COLO668 (cell line): ENCODE results near the gene FBH1.
"Not testable (repeated sequence)": the region's sequence is repeated elsewhere in the genome, so short reads cannot be mapped to it uniquely, and the experiment has no call there.

Experiments used
- DNase-seq: peaks from one replicate; lab custom pipeline; 2025; ENCODE audit not compliant: unreplicated experiment; lab: John Stamatoyannopoulos, UW

FBH1 gene

GRCh38 chr10:5956146-5956936 is 66.3 kb downstream of the FBH1 start:
- no peak for DNase-seq

DNA sequence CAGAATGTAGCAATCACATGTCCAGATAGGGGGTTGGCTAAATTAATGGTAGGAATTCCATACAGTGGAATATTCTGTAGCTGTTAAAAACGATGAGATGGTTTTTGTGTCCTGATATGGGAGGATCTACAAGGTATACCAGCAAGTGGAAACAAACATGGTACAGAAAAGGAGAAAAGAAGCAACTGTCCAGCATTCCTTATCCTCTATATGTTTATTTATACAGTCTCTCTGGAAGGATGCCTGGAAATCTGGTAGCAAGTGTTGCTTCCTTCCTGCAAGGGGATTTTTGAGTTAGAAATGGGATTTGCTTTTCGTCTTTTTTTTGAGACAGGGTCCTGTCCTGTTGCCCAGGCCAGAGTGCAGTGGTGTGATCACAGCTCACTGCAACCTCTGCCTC is 68.0 kb downstream of the FBH1 start:
- no peak for DNase-seq

DNA sequence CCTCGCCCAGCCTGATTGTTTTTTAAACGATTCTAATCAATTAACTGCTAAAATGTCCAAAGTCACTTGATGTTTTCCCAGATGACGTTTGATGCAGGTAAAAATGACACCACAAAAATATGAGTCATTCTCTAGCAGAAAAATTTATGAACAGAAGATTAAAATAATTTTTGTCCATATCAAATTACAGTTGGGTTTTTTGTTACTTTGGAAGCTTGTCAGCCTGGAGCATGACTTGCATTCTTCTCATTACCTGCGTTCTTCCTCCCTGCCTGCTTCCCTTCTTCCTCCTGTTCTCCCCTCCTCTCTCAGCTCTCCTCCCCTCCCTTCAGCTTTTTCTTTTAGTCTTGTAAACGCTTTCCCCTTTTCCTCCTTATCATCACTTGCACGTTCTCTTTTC is 68.6 kb downstream of the FBH1 start:
- no peak for DNase-seq

DNA sequence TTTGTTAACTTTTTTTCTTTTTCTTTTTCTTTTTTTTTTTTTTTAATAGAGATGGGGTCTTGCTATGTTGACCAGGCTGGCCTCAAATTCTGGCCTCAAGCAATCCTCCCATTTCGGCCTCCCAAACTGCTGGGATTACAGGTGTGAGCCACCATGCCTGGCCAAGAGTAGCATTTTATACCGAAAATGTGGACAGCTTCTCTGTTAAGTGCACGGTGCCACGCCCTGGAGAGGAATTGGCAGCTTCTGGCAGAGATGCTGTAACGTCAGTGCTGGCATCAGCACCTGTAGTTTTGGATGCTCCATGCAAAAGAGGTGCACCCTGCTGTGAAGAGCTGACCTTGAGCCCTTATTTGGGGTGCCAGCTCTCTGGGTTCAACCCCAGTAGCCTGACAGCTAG is 69.1 kb downstream of the FBH1 start:
- DNase-seq, result no peak

DNA sequence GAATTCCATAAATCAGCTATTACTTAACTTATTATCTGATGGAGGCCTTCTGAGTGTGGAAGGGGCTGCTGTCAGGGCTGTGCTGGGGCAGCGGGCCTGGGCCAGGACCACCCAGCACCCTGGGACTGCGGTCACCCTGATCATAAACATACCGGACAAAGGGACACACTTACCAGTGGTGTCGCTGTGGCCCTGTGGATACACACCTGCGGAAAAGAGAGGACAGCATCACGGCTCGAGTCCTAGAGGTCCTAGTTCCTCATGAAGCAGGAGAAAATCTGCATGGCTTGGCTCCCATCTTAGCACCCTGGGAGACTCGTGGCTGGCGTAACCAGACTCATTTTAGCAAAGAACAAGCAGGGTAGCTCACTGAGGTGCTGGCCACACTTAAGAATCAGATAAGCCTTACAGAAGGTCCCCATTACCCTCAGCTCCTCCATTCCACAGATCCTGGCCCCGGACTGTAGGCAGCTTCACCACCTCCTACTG is 69.6 kb downstream of the FBH1 start:
- no peak for DNase-seq

- DNase-seq, result no peak
Measured at GRCh38 chr10:5960070-5960972, 70.3 kb downstream of the FBH1 start.

- not testable (repeated sequence) for DNase-seq
Measured at GRCh38 chr10:5960973-5961275, 70.9 kb downstream of the FBH1 start.

DNA sequence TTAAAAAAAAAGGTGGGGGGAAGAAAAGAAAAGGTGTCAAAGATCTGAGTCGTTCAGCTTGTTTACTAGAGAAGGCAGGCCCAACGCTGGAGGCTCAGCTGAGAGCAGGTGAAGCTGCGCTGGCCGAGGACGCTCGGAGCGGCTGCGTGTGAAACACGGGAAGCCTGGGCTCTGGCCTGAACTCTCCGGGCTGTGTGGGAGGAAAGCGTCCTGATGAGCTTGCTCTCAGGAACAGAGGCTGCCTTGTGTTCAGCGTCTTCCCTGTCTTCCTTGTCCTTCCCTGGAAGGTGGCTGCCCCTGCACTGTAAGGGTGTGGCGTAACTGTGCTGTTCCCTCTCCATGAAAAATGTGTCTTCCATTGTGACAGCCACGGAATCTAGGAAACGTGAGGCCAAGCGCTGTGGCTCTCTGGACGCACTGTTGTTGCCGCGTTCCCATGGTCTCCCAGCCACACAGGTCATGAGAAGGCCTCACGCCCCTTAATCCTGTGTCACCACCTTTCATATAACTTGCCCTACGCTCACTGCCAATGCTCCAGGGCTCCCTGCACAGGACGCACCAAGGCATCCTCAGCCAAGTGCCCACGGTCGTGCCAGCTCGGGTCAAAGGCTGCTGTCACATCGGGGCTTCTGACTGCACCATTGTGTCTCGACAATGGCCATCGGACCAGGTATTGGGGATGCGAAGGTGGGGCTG is 71.5 kb downstream of the FBH1 start:
- DNase-seq, result no peak

- not testable (repeated sequence) for DNase-seq
Measured at GRCh38 chr10:5962358-5962940, 72.4 kb downstream of the FBH1 start.

GRCh38 chr10:5963071-5963470 is 73.0 kb downstream of the FBH1 start:
- no peak for DNase-seq

GRCh38 chr10:5963591-5963990 is 73.5 kb downstream of the FBH1 start:
- DNase-seq, result no peak

- no peak for DNase-seq
Measured at GRCh38 chr10:5964736-5965135, 74.7 kb downstream of the FBH1 start.

DNA sequence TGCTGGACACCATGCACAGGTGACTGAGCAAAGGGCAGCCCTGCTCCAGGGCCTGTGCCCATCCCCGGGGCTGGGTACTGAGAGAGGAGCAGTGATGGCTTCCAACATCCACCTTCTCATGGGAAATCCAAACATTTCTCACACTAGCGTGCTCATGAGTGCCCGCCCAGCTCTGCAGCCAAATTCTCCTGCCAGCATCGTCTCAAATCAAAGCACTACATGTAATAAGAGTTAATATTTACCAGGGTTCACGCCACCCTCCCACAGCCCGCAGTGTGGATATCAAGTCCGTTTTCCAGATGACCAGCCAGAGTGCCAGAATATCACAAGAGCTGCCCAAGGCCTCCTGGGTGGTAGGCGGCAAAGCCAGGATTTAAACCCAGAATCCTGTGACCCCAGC is 75.2 kb downstream of the FBH1 start:
- no peak for DNase-seq

GRCh38 chr10:5968037-5968680 is 78.1 kb downstream of the FBH1 start:
- peak; percentile 11 for DNase-seq

DNA sequence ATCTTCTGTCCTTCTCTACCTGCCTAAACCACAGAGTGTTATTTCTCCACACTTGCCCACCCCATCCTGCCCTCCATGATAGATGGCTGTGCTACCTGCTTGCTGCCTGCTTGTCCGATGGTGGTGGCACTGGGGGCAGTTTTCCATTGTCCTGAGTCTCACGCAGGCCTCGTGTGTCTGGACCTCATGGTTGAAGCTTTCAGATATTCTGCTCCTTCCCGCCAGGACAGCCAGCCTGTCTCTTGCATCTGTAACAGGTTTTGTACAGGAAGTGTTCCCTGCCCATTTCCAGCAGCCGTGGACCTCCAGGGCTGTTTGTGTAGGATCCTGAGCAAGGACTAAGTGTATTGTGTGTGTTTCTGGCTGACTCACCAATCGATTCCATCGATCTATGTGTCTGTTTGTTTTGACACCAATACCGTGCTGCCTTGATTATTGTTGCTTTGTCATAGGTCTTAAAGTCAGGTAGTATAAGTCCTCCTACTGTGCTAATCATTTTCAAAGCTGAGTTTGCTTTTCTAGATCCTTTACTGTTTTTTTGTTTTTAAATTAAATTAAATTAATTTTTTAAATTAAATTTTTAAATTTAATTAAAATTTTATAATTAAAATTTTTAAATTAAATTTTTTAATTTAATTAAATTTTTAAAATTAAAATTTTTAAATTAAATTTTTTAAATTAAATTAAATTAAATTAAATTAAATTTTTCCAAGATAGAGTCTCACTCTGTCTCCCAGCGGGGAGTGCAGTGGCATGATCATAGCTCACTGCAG is 78.8 kb downstream of the FBH1 start:
- peak; percentile 62 for DNase-seq

DNA sequence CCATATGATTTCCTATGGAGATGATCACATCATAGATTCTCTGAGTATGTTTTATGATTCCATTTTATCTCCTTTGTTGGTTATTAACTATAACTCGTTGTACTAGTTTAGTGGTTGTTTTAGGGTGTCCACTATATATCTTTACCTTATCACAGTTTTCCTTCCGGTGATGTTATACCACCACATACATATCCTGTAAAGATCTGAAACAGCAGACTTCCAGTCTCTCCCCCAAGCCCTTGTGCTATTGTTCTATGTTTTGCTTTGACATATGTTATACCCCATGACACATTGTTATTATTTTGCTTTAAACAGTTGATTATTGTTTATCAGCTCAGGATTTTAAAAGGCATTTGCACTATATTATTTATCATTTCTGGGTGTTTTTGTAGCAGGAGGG is 80.0 kb downstream of the FBH1 start:
- DNase-seq, result no peak

DNA sequence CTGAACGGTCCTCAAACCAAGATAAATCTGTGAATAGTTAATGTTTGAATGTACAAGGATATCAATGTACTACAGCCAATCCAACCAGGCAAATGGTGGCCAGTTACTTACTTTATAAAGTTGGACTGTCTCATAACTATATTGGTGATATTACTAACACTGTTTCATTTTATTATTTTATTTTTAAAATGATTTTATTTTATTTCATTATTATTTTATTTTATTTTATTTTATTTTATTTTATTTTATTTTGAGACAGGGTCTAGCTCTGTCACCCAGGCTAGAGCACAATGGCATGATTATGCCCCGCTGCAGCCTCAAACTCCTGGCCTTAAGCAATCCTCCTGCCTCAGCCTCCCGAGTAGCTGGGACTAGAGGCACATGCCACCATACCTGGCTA is 80.5 kb downstream of the FBH1 start:
- DNase-seq, result no peak

- no peak for DNase-seq
Measured at GRCh38 chr10:5971315-5971832, 81.3 kb downstream of the FBH1 start.

GRCh38 chr10:5971886-5972285 is 81.8 kb downstream of the FBH1 start:
- DNase-seq, result no peak

DNA sequence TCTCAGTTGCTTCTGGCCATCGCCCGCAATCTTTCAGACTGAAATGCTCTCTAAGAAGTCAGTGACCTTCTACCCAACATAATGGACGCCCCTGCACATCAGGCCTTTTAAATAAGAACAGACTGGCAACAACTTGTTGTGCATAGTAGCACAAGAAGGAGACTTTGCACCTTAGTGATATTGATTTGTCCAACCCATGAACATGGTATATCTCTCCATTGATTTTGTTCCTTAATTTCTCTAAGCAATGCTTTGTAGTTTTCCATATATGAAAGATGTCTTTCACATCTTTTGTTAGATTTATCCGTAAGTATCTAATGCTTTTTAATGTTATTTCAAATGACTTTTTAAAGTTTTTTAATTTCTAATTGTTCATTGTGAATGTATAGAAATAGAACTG is 83.0 kb downstream of the FBH1 start:
- DNase-seq, result no peak
